ENCODE measurements around the gene RBMY1A1.

DNA sequence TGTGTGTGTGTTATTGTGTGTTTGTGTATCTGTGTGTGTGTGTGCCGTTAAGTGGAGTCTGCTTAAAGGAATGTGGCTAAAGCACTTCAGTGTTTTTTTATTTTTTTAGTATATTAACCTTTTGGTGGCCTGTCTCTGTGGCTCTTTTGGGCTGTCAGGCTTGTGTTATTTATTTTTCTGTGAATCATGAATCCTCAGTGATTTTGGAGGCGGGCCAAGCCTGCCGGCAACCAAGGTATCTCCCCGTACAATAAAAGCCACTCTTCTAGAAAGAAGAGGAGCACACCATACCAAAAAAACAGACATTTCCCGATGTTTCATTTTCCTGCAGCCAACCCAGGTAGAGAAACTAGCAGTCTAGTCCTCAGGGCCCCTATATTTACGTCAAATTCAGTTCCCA is 57.4 kb downstream of the RBMY1A1 start:
- TF ChIP-seq CEBPB (IDR thresholded peaks at IDR 0.05) (no peak), CHD2 (IDR thresholded peaks at IDR 0.05; ENCODE audit: low read length, partially characterized antibody) (no peak), POLR2A (IDR thresholded peaks at IDR 0.05; ENCODE audit: low read length) (no peak), SMC3 (IDR thresholded peaks at IDR 0.05) (no peak), JUNB (IDR thresholded peaks at IDR 0.05) (no peak), MAX (IDR thresholded peaks at IDR 0.05) (no peak), ZSCAN20 (CRISPR knock-in tag; IDR thresholded peaks at IDR 0.05) (no peak), KDM1A (IDR thresholded peaks at IDR 0.05; ENCODE audit: low read depth) (no peak), CHD4 (IDR thresholded peaks at IDR 0.05; ENCODE audit: borderline replicate concordance) (no peak)
- TF ChIP-seq, protein P1, sequence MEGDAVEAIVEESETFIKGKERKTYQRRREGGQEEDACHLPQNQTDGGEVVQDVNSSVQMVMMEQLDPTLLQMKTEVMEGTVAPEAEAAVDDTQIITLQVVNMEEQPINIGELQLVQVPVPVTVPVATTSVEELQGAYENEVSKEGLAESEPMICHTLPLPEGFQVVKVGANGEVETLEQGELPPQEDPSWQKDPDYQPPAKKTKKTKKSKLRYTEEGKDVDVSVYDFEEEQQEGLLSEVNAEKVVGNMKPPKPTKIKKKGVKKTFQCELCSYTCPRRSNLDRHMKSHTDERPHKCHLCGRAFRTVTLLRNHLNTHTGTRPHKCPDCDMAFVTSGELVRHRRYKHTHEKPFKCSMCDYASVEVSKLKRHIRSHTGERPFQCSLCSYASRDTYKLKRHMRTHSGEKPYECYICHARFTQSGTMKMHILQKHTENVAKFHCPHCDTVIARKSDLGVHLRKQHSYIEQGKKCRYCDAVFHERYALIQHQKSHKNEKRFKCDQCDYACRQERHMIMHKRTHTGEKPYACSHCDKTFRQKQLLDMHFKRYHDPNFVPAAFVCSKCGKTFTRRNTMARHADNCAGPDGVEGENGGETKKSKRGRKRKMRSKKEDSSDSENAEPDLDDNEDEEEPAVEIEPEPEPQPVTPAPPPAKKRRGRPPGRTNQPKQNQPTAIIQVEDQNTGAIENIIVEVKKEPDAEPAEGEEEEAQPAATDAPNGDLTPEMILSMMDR (IDR thresholded peaks at IDR 0.05), result no peak
- TF ChIP-seq, protein P2, sequence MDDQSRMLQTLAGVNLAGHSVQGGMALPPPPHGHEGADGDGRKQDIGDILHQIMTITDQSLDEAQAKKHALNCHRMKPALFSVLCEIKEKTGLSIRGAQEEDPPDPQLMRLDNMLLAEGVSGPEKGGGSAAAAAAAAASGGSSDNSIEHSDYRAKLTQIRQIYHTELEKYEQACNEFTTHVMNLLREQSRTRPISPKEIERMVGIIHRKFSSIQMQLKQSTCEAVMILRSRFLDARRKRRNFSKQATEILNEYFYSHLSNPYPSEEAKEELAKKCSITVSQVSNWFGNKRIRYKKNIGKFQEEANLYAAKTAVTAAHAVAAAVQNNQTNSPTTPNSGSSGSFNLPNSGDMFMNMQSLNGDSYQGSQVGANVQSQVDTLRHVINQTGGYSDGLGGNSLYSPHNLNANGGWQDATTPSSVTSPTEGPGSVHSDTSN (IDR thresholded peaks at IDR 0.05), result no peak
- TF ChIP-seq, protein P3, sequence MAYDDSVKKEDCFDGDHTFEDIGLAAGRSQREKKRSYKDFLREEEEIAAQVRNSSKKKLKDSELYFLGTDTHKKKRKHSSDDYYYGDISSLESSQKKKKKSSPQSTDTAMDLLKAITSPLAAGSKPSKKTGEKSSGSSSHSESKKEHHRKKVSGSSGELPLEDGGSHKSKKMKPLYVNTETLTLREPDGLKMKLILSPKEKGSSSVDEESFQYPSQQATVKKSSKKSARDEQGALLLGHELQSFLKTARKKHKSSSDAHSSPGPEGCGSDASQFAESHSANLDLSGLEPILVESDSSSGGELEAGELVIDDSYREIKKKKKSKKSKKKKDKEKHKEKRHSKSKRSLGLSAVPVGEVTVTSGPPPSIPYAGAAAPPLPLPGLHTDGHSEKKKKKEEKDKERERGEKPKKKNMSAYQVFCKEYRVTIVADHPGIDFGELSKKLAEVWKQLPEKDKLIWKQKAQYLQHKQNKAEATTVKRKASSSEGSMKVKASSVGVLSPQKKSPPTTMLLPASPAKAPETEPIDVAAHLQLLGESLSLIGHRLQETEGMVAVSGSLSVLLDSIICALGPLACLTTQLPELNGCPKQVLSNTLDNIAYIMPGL (CRISPR knock-in tag; IDR thresholded peaks at IDR 0.05; ENCODE audit: borderline replicate concordance), result no peak
